Caki2 (cell line): Measurements from ENCODE around the gene SIGLEC11. TPM values are rescaled to one million over a fixed set of nuclear protein-coding genes. Genes with fewer than 3 reads are reported as not detected.
A peak's percentile ranks its signal among the peaks of the same experiment; 100 is the strongest.
"Not testable (repeated sequence)": the region's sequence is repeated elsewhere in the genome, so short reads cannot be mapped to it uniquely, and the experiment has no call there.

Experiments
- DNase-seq: peaks from one replicate; pipeline ENCODE4 v3.0.0-alpha.2; 2015; ENCODE audit warnings: low read depth
- in situ Hi-C: cut with HindIII; loops from 2 replicates; pipeline ENCODE4 v1.10.0; 2016; ENCODE audit warnings: low sequenced_read_pairs, low pct_unique_long_range_greater_than_20kb, mixed read lengths
- total RNA-seq: library from RNA; depleted of rRNA; stranded (reverse); fragments of >200 nt; shearing (Covaris generic); gene quantifications from 2 replicates; pipeline ENCODE4 v1.2.3, GENCODE V29; 2014; ENCODE audit warnings: low replicate concordance

SIGLEC11 gene
- total RNA-seq, 1 experiment from 2014 or later: not detected

- in situ Hi-C loops: no loop called here
- DNase-seq: peak; percentile 41
Observed at GRCh38 chr19:49954933-49955332, 6.0 kb downstream of the SIGLEC11 start.

- in situ Hi-C loops: no loop called here
- DNase-seq: no peak
Observed at GRCh38 chr19:49954092-49954829, 6.7 kb downstream of the SIGLEC11 start.

- in situ Hi-C loops: no loop called here
- DNase-seq: no peak
Observed at GRCh38 chr19:49953416-49953815, 7.6 kb downstream of the SIGLEC11 start.

- no peak for DNase-seq
- in situ Hi-C loops: no loop called here
Observed at GRCh38 chr19:49952906-49953305, 8.1 kb downstream of the SIGLEC11 start.

GRCh38 chr19:49952479-49952836 lies 8.5 kb downstream of the SIGLEC11 start:
- in situ Hi-C loops: no loop called here
- no peak for DNase-seq

GRCh38 chr19:49951806-49952478 lies 9.0 kb downstream of the SIGLEC11 start:
- no peak for DNase-seq
- in situ Hi-C loops: no loop called here

- no peak for DNase-seq
- in situ Hi-C loops: no loop called here
Observed at GRCh38 chr19:49950956-49951526, 9.9 kb downstream of the SIGLEC11 start.

- DNase-seq: no peak
- in situ Hi-C loops: no loop called here
Observed at GRCh38 chr19:49950590-49950948, 10.4 kb downstream of the SIGLEC11 start.

- DNase-seq: no peak
- in situ Hi-C loops: no loop called here
Observed at GRCh38 chr19:49949742-49950589, 11.0 kb downstream of the SIGLEC11 start.

GRCh38 chr19:49946415-49946814 lies 14.6 kb downstream of the SIGLEC11 start:
- DNase-seq: no peak
- in situ Hi-C loops: no loop called here

GRCh38 chr19:49944567-49944966 lies 16.4 kb downstream of the SIGLEC11 start:
- in situ Hi-C loops, DNase-seq: not testable (repeated sequence)

- in situ Hi-C loops: no loop called here
- DNase-seq: no peak
Observed at GRCh38 chr19:49940482-49940791, 20.5 kb downstream of the SIGLEC11 start.

GRCh38 chr19:49939721-49940481 lies 21.1 kb downstream of the SIGLEC11 start:
- no peak for DNase-seq
- in situ Hi-C loops: no loop called here

- no peak for DNase-seq
- in situ Hi-C loops: no loop called here
Observed at GRCh38 chr19:49938662-49939061, 22.3 kb downstream of the SIGLEC11 start.

- DNase-seq: peak; percentile 66
- in situ Hi-C loops: no loop called here
Observed at GRCh38 chr19:49937750-49938381, 23.1 kb downstream of the SIGLEC11 start.

GRCh38 chr19:49936549-49936948 lies 24.4 kb downstream of the SIGLEC11 start:
- in situ Hi-C loops: no loop called here
- no peak for DNase-seq

GRCh38 chr19:49933643-49934042 lies 27.3 kb downstream of the SIGLEC11 start:
- in situ Hi-C loops: no loop called here
- no peak for DNase-seq

GRCh38 chr19:49932731-49933131 lies 28.2 kb downstream of the SIGLEC11 start:
- in situ Hi-C loops: no loop called here
- DNase-seq: no peak
